NOMO-1 treated with dmso at 0.1 percent for 144 hours (cell line): ENCODE results near the gene SGCE.

ENCODE experiments used
- DNase-seq: peaks from one replicate; lab custom pipeline; 2025; ENCODE audit not compliant: unreplicated experiment; lab: John Stamatoyannopoulos, UW

Gene SGCE

DNA sequence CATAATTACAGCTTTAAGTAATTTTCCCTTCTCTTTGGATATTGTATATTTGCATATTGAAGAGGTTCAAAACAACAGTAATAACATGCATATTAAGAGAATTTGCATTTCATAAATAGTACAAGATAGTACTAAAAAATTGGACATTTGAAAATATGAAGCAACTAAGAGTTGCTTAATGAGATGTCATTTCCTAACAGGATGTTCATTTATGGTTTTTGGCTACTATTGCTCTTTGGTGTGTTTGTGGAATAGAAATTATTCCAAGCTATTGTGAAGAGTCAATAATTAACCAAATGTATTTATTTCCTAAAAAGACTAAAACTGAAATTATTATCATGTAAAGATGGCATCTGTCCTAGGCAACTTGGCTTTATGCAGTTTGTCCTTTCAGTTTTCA lies 4.1 kb upstream of the SGCE start:
- no peak for DNase-seq

DNA sequence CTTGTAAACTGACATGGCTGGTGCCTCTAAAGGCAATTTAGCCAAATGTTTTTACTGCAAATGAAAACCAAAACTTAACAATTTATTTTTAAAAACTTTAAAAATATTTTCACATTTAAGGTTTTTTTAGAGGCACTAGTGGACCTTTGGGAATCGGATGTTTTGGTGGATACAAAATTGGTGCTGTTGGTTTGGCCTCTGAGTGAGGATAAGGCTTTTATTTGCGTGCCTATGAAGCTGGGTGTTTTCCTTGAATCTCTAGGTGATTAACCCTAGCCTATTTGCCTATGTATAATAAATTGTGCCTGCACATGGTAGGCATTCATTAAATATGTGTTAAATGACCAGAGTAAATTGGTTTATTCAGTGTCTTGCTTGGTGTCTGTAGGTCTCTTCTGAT lies 2.9 kb upstream of the SGCE start:
- no peak for DNase-seq

- DNase-seq: peak; percentile 85
These were observed 2.1 kb upstream of the SGCE start for GRCh38 chr7:94657771-94658693.

GRCh38 chr7:94656925-94657731 lies 1.2 kb upstream of the SGCE start:
- no peak for DNase-seq

GRCh38 chr7:94656658-94656924 lies 658 bp upstream of the SGCE start:
- DNase-seq: no peak

GRCh38 chr7:94655126-94655847 lies 646 bp downstream of the SGCE start:
- no peak for DNase-seq

DNA sequence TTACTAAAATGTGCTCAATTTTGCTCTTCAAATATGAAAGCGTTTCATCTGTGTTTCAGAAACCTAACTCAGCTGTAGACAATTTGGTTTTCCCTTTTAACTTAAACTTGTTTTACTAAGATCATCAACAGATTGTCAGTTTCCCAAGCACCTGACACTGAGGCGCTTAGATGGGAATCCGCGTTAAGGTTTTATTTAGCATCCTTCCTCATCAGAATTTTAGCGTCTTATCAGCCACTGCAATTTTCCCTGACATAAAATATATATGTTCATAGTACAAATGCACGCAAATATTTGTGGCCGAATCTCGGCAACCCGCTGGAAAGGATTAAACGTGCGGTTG lies 1.2 kb downstream of the SGCE start:
- DNase-seq: no peak

- no peak for DNase-seq
These were observed 5.5 kb downstream of the SGCE start for GRCh38 chr7:94650147-94651051.

GRCh38 chr7:94649450-94649849 lies 6.5 kb downstream of the SGCE start:
- no peak for DNase-seq

DNA sequence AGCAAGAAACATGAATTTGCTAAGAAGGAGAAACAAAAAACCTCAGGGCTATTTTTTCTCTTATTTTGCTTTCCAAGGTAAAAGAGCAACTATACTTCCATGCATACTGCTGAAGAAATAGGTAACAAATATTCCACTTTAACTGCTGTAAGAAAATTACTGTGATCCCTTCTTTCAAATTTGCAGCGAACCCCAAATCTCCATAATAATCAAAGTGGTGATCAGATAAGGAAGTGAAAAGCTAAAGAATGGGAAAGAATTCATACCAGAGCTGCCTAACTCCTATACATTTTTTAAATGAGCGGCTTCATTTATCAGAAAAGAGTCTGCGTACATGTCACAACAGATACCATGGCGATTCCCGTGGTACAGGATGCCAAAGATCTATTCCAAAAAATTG lies 7.2 kb downstream of the SGCE start:
- DNase-seq: no peak

DNA sequence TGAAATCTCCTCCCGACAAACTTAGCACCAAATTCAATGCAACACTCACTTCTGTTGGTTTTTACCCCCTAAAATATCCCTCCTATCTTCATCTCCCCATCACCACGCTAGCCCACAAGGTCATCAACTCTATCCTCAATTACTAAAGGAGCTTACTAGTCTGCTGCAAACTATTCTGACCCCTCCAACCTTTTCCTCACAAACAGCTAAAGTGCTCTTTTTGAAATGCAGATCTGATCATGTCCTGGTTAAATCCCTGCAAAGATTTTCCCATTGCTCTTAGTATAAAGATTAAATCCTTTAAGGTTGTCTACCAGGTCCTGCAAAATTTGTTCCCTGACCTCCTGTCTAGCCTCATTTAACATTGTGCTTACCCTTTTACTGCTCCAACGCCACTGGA lies 8.6 kb downstream of the SGCE start:
- no peak for DNase-seq

GRCh38 chr7:94643771-94644545 lies 12.0 kb downstream of the SGCE start:
- DNase-seq: no peak

GRCh38 chr7:94642838-94643653 lies 12.9 kb downstream of the SGCE start:
- no peak for DNase-seq

- DNase-seq: no peak
These were observed 16.5 kb downstream of the SGCE start for GRCh38 chr7:94639384-94639783.

GRCh38 chr7:94635687-94636086 lies 20.2 kb downstream of the SGCE start:
- no peak for DNase-seq

GRCh38 chr7:94634502-94634901 lies 21.4 kb downstream of the SGCE start:
- no peak for DNase-seq

GRCh38 chr7:94633687-94634086 lies 22.2 kb downstream of the SGCE start:
- DNase-seq: no peak

DNA sequence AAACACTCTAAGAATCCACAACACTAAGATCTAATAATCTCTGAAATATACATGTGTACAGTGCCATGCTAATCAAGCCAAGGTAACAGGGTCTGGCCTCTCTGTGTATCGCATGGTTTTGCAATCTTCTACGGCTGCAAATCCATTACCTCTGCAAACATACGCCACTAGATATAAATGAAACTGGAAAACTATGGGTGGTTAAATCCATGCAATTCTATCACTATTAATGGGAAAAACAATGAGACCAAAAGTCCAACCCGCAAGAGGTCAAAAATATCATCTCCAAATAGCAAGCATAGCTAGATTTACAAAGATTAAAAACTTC lies 23.0 kb downstream of the SGCE start:
- no peak for DNase-seq

DNA sequence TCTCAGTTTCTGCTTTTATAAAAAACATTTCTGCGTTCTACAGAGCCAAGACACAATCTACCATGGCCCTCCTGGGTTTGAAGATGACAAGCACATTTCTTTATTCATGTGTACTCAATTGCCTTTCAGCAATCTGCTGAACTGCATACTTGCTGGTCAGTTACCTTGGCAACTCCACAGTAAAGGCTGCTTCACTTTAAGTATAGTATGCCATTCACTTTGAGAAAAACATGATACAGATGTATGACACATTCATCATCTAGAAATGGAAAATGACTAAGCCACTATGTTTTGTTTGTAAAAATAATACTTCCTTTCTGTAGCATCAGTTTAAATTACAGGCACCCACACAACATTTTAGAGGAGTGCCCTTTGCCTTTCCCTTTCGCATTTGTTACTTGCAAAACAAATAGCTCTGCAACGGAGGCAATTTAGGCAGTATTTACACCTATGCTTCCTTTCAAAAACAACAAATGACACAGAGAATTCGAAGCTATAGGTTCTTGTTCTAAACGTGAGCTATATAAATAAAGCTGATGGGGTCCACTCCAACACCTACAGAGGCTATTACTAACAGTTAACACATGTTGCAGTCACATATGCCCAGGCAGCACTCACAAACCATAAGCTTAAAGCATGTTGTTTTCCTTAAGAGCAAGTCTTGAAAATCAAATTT lies 23.5 kb downstream of the SGCE start:
- DNase-seq: no peak
